DMS 273 (cell line): ENCODE data around the gene GUCA1A.
A peak's percentile ranks its signal among the peaks of the same experiment; 100 is the strongest.
"Not testable (repeated sequence)": the region's sequence is repeated elsewhere in the genome, so short reads cannot be mapped to it uniquely, and the experiment has no call there.

Experiments
- DNase-seq: peaks from one replicate; lab custom pipeline; 2025; ENCODE audit not compliant: unreplicated experiment; lab: John Stamatoyannopoulos, UW

GUCA1A gene

DNA sequence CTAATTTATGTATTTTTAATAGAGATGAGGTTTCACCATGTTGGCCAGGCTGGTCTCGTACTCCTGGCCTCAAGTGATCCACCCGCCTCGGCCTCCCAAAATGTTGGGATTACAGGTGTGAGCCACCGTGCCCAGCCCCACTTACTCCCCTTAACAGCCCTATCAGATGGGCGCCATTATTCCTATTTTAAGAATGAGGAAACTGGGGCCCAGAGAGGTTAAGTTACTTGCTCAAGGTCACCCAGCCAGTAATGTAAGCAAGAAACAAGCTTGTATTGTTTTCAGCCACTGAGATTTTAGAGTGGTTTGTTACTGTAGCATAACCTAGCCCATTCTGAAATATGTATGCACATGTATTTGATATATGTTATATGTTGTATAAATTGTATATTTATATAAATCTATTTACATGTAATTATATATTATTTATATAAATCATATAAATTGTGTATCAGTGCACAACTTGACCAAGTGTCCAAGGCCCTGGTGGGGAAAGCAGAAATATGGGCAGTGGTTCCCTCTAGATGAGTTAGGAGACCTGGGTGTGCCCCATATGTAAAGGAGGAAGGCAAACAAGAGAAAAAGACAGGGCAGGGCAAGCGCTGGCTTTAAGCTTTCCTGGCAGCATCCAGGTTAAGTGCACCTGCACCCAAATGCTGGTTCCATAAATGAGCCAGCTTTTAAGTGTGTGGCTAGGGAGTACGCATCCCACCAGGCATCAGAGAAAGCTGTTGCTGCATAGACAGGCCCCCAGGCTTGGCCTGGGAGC lies 1.2 kb upstream of the GUCA1A start:
- no peak for DNase-seq

DNA sequence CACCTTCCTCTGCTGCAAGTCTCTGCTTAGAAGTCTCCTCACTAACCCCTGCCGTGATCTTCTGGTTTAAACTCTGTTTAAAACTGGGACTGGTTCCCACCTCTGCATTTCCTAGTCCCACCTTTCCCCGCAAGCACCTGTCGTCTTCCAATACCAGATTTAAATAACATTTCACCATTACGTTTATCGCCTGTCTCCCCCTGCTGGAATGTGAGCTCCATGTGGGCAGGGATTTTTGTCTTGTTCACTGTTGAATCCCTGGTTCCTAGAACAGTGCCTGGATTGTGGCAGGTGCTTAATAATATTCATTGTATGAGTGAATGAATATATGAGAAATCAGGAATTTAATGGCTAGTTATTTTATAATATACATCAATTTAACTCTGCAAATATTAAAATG lies 2.7 kb downstream of the GUCA1A start:
- peak; percentile 49 for DNase-seq

DNA sequence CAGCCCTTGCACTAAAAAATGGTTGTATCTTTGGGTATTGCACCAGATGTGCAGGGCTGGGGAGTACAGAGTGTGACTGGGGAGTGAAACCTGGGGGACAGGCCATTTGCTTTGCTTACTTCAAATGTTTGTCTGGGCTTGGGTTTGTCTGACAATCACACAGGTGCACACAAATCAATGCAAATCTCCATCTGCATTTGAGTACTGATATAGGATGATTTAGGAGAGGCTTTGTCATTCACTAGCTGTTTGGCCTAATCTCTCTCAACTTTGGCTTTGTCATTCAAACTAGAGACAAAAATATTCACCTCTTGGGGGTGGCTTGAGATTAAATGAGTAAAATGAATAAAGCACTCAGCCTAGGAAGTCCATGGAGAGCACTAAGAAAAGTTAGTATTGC lies 3.8 kb downstream of the GUCA1A start:
- no peak for DNase-seq

DNA sequence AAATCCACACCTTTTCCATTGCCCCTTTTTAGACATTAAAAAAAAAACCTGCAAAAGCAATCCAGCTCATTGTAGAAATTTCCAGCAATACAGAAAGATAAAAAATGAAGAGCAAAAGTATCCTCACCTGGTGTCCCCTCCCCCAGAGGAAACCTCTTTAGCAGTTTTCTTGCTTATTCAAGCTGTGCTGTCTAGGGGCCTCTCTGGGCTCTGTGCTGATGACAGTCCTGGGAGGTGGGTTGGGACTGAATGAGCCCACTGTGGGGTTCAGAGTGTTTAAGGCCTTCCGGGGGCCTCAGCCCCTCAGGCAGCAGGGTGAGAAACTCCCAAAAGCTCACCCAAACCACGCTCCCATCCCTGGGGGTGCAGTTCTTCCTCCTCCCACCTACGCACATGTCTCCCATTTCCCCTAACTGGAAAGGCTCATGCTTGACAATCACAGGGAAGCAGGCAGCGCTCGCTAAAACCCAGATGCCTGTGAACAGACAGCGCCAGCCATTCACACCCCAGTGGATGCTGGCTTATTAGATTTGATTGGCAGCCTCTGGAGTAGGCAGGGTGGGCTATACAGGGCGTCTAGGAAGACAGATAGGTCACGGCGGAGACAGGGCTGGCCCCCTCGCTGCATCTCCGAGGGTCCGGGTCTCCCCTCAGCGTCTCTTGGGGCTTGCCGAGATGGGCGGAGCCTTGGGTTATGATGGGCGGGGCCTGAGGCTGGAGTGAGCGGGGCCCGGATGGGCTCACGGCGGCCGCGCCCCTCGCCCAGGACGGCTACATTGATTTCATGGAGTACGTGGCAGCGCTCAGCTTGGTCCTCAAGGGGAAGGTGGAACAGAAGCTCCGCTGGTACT lies 4.6 kb downstream of the GUCA1A start:
- DNase-seq = no peak

DNA sequence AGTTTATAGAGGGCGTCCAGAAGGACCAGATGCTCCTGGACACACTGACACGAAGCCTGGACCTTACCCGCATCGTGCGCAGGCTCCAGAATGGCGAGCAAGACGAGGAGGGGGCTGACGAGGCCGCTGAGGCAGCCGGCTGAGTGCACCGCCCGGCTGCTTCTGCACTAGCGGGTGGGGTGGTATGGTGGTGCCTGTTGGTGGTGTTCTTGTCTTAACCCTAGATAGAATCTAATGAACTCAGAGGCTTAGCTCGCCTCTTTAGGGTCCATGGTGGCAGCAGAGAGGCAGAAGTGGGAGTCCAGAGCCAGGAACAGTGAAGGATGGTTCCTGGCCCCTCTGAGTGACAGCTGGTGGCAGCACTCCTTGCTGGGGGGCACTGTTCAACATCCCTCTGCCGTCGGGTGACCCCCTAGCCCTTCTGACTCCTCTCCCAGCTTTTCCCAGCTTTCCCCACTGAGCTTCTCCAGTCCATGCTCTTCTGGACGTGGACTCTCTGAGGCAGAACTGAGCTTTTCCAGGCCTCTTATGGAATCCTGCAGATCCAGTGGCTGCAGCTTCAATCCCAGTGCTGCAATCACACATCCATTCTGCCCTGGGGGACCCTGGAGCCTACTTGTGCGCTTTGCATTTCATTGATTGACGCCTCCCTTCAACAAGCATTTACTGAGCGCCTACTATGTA lies 6.2 kb downstream of the GUCA1A start:
- DNase-seq = no peak

DNA sequence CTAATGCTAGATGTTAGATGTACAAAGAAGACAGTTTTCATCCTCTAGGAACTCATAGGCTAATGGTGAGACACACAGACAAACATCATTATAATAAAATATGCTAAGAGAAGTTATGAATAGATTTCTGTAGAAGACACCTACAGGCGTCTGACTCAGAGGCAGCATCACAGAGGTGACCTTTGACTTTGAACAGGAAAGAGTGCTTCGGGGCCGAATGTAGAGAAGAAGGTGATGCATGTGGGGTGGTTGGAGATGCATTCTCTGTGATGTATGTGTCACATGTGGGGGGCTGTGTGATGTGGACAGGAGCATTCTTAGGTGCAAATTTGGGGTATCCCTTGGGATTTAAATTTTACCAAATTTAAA lies 6.8 kb downstream of the GUCA1A start:
- DNase-seq = no peak

DNA sequence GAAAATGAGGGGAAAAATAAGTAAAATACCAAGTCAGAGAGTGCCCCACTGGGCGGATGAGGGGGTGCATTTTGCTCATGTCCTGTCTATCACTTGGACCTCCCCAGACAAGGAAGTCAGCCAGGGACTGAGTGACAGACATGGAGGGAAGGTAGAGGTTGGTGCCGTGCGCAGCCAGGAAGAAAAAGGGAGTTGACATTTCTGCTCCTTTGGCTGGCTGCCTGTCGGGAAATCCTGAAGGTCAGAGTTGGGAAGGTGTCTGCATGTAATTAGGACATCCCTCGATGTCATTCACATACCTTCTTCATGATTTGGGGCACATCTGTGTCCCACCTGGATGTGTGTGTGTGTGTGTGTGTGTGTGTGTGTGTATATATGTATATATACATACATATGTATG lies 8.9 kb downstream of the GUCA1A start:
- DNase-seq = no peak

DNA sequence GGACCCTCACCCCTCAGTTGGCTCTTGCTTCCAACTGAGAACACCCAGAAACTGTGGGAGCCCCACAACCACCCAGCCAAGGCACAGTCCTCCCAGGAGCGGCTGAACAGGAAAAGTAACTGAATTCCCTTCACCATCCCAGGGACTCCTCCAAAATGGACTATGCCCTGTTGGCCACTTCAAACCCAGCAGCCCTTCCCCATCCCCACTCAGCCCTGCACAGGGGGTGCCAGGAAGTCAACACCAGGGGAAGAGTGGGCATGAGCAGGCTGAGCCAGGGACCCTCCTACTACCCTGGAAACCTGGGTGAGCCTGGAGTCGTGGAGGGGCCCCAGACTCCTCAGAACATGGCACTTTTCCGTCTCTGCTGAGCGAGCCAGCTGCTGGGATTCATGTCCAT lies 11.3 kb downstream of the GUCA1A start:
- no peak for DNase-seq

DNA sequence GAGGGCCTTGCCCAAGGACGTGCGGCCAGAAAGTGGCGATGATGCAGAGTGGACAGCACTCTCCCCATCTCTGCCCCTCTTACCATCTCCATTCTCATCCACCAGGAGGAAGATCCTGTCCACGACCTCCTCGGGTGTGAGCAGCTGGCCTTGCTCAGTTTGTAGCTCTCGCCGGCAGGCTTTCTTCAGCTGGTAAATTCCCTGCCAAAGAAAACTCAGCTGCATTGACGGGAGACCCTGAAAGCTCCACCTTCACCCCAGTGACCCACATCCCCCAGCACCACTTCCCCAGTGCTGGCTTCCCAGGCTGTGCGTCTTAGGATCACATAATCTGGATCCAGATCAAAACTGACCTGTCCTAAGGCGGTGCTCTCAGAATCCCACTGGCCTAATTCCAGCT lies 12.4 kb downstream of the GUCA1A start:
- DNase-seq = no peak

DNA sequence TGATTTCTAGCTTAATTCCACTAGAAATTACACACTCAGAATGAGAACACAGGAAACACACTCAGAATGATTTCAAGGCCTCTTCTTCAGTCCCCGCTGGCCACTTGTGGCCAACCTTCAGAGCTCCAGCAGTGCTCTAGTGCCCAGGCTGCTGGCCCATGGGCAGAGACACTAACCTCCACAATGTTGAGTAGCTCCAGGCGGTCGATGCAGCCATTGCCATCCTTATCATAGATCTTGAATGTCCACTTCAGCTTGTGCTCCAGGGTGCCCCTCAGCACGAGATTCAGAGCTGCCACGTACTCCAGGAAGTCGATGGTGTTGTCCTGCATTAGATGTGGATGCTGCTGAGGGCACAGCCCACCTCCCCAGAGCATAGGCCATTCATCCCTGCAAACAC lies 15.2 kb downstream of the GUCA1A start:
- no peak for DNase-seq

DNA sequence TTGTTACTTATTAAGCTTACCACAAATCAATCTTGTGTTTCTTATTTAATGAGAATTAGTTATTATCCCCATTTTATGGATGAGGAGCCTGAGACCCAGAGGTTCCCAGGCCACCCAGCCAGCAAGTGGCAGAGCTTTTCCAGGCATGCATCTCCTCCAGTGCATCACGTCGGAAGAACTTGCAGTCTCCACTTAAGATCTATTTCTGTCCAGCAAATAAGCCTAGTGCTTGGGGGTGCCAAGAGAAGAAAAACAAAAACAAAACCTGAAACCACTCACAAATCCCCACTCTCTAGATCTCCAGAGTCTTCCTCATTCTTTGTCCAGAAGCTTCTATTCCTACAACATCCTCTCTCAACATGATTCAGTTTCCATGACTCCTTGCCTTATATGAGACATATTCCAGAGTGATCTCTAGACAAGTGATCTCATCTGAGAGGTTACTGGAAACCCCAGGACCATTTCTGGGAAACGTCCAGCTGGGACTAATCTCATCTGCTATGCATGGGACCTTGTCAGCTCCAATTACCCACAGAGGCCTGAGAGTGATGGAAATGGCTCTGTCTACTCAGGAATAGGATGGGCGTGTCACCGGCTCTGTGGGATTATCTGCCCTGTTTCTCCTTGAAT lies 17.5 kb downstream of the GUCA1A start:
- peak; percentile 50 for DNase-seq

DNA sequence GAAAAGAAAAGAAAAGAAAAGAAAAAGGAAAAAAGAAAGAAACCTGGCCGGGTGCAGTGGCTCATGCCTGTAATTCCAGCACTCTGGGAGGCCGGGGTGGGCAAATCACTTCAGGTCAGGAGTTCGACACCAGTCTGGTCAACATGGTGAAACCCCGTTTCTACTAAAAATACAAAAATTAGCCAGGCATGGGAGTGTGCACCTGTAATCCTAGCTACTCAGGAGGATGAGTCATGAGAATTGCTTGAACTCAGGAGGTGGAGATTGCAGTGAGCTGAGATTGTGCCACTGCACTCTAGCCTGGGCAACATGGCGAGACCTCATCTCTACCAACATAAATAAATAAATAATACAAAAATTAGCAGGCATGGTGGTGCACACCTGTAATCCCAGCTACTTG lies 19.2 kb downstream of the GUCA1A start:
- not testable (repeated sequence) for DNase-seq

DNA sequence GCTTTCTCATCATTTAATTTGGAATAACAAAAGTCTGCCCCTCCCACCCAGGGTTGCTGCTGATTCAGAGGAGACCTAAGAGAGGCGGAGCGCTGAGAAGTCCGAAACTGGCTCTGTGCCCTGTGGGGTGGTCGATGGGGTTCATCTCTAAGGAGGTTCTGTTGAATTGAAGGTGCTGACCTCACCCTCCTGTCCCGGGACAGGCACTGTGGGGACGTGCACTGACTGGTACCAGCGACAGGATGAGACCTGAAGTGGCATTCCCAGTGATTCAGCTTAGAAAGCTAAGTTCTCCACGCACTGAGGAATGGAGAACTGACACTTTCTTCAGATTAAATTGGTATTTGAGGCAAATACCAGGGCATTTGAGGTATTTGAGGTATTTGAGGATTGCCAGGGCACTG lies 20.3 kb downstream of the GUCA1A start:
- no peak for DNase-seq

DNA sequence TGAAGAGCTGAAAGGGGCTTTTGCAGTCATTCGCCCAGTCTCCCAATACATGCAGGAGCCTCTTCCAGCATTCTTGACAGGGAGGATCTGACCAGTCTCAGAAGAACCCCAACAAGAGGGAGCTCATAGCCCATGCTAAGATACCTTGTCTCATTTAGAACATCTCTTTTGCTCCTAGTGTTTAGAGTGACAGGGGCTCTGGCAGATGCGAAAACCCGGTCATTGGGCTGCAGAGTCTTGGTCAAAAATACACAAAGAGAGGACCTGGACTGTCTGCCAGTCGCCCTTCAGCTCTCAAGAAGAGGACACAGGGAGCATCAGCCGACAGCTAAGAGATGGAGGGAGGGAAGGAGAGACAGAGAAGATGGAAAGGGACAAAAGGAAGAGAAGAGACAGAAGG lies 20.9 kb downstream of the GUCA1A start:
- no peak for DNase-seq

DNA sequence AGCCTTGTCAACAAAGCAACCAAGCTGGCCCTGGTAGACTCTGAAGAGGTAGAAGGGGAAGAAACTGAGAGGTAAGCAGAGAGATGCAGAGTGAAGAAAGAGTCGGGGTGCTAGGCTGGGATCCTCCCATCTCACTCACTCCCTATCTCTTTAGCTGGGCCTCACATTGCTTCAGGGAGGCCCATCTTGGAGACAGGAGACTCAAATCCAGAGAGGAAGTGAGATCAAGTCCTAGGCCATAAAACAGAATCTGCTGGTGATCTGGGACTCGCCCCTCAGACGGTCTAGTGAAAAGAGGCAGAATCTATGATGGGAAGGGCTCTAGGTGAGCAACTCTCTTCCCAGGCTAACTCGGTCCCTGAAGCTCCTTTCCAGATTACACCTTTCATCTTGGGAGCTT lies 22.3 kb downstream of the GUCA1A start:
- DNase-seq = no peak

DNA sequence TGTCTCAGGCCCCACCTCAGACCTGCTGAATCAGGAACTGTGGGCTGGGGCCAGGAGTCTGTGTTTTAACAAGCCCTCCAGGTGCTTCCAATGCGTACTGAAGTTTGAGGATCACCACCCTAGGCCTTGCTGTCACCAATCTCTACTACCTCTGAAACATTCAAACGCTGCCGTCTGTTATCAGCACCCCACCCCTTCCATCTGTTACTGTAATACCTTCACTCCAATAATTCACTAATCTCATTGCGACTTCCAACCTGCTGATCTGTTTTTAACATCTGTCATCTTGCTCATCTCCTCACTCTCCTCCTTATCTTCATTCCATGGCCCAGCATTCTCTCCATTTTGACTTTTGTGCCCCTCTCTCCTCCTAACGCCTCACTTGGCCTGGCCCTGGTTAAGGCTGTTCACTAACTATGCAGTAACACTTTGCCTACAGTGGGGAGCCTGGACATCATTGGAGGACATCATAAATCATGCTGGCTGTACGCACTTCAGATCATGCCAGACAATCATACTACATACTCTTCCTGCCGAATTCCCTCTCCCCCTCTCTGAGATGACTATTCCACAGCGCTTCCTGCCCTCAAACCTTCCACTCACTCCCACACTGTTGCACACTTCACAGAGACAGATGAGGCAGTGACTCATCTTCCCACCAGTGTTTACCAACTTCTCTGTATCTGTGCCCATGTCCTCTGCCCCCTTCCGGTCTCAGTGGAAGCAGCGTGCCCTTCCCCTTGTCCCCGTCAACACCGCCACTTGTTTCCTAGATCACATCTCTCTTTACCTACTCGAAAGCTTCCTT lies 24.6 kb downstream of the GUCA1A start:
- DNase-seq = peak; percentile 74

DNA sequence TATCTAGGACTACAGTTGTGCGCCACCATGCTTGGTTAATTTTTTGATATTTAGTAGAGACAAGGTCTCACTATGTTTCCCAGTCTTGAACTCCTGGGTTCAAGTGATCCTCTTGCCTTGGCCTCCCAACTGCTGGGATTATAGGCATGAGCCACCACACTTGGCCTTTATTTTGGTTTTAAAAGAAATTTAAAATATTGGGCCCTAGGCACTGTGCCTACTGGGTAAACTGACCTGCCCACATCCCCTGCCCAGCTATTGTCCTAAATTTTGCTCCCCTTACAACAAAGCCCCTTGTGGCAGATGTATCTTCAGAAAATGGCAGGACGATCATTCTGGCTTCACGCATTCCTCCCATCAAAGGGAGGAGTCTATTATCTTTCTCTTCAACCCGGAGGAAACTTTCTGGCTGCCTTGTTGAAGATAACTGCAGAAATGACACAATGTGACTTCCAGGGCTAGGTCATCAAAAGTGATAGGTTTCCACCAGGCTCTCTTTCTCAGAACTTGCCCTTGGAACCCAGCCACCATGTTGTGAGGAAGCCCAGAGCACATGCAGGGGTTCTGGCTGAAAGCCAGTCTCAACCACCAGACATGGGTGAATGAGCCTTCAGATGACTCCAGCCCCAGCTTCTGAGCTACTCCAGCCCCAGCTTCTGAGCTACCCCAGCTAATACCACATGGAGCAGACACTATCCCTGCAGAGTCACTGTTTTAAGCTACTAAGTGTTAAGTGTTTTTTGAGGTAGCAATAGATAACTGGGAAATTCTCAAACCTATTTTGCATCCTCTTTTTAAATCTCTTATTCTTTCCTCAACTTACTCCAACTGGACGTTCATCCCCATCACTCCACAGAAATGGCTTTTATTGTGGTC lies 26.2 kb downstream of the GUCA1A start:
- DNase-seq = peak; percentile 75

DNA sequence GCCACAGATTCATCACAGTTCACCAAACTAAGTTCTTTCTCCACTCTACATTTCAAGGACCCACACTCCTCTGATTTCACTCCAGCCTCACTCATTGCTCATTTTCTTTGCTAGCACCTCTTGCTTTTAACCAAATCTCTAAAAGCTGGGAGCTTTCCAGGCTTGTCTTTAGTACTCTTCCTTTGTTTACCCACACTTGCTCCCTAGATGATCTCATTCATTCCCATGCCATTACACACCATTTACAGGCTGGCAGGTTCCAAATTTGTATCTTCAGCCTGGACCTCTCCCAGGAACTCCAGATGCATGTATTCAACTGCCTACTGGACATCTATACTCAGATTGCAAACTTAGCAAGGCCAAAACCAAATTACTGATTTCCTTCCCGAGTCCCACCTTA lies 26.9 kb downstream of the GUCA1A start:
- DNase-seq = peak; percentile 46

DNA sequence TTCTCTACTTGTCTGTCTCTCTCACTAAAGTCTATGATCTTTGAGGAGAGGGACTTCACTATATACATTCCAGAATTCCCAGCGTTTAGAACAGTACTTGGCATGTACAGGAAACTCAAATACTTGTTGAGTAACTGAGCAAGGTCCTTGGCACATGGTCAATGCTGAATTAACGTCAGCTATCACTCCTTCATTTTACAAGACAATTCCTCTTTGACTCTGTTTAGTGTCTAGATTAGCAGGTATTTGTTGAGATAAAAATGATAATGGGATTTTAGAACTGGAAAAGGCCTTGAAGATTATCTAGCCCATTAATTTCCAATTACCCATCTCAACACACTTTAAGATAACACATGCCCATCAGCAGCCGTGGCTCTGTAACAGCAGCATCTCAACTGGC lies 28.2 kb downstream of the GUCA1A start:
- no peak for DNase-seq
